ENCODE data around the gene MYBPH. TPM values are rescaled to one million over a fixed set of nuclear protein-coding genes. Genes with fewer than 3 reads are reported as not detected.

Gene MYBPH, protein sequence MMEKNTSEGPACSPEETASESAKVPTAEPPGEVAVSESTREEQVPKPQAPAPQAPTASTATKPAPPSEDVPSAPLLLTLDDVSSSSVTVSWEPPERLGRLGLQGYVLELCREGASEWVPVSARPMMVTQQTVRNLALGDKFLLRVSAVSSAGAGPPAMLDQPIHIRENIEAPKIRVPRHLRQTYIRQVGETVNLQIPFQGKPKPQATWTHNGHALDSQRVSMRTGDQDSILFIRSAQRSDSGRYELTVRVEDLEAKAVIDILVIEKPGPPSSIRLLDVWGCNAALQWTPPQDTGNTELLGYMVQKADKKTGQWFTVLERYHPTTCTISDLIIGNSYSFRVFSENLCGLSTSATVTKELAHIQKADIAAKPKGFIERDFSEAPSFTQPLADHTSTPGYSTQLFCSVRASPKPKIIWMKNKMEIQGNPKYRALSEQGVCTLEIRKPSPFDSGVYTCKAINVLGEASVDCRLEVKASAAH
- total RNA-seq (2014; rRNA removed; shearing (Covaris generic)) = 0.36 and 0.38 TPM in 2 replicates

DNA sequence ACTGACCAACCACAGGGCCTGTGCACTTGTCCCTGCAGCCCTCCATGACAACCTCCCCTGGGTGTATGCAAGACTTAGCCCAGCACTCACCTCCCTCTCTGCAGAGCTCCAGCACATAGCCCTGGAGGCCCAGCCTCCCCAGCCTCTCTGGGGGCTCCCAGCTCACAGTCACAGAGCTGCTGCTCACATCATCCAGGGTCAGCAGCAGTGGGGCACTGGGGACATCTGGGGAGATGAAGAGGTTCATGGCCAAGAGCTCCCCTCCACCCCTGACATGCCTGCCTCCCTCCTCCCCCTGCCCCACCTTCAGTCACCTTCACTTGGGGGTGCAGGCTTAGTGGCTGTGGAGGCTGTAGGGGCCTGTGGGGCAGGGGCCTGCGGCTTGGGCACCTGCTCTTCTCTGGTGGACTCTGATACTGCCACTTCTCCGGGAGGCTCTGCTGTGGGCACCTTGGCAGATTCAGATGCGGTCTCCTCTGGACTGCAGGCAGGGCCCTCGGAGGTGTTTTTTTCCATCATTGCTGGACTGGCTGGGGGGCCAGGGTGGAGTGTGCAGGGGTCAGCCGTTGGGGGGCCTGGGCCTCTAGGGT, at the start of gene MYBPH:
Gene MYBPH, minus strand, starts transcription at position 590 of the 590 bp plus-strand sequence. Its CDS starts 71 bp downstream, at position 519.
- no peak for DNase-seq (ENCODE audit: low spot score)

GRCh38 chr1:203225071-203225470, 49.4 kb upstream of the MYBPH start:
- no peak for DNase-seq (ENCODE audit: low spot score)

GRCh38 chr1:203223012-203223775, 47.6 kb upstream of the MYBPH start:
- DNase-seq (ENCODE audit: low spot score) = no peak

GRCh38 chr1:203219934-203220333, 44.3 kb upstream of the MYBPH start:
- DNase-seq (ENCODE audit: low spot score) = no peak

DNA sequence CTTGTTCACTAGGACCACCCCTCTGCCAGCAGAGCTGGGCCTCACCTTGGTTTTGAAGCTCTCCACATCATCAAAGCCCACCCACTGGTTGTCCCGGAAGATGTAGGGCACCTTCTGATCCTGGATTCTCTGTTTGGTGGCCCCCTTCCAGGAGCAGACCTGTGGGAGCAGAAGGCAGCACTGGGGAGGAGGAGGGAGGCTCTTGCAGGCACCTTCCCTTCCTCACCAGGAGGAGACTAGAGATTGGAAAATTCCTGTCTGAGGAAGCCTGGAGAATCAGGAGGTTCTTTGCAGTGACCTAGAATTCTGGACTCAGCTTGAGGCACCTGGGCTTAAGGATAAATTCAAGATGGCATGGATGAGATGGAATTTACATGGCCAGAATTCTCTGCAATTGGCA, 43.5 kb upstream of the MYBPH start:
- DNase-seq (ENCODE audit: low spot score) = no peak

GRCh38 chr1:203217668-203218067, 42.0 kb upstream of the MYBPH start:
- DNase-seq (ENCODE audit: low spot score) = no peak

GRCh38 chr1:203217139-203217655, 41.6 kb upstream of the MYBPH start:
- DNase-seq (ENCODE audit: low spot score) = no peak

DNA sequence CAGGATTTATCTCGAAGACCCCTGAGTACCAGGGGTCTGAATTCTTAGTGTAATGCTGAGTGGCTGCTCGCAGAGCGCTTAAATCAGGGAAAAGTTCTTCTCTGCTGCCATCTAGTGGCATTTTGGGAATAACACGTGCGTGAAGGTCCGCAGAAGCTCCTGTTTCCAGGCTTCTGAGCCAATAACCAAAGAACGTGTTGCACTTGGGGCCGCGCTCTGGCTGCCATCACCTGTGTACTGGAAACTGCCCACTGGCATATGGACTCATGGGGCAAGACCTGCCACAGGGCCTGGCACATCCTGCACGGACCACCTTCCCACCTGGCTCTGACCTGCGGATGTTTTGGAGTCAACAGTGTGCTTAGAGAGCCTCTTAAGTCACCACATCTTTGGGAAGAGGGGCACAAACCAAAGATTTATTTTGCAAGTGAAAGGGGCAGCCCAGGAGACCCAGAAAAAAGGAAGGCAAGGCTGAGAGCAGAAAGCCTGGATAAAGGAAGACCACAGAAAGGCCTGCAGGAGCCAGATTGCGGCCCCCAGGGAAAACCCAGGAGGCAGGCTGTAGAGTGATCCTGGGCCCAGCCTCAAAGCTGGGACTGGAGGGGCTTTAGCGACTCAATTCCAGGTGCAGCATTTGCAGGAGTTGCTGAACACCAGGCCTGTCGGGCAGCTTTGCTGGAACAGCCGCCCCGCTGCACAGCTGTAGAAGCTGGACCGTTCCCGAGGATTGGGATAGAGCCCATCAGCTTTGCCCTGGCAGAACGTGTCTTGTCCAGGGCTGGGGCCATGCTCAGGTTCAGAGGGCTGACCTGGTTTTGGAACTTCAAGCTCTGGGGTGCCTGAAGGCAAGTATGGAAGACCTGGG, 40.9 kb upstream of the MYBPH start:
- peak; percentile 64 for DNase-seq (ENCODE audit: low spot score)

GRCh38 chr1:203215573-203215972, 39.9 kb upstream of the MYBPH start:
- DNase-seq (ENCODE audit: low spot score) = no peak

DNA sequence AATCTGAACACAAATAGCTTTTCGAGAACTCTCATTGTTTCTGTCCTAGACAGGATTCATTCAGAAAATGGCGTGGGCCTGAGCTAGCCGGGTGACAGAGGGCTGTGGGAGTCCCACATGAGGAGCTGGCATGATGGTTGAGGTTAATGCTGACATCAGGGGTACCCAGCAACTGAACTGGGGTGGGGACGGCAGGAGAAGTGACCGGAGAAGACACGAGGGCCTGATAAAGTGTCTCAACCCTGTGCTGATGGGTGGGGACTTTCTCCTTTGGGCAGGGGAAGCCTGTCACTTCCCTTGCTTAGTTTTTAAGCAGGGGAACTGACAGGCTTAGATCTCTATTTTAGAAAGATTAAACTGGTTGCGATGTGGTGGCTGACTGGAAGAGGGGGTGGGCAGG, 39.2 kb upstream of the MYBPH start:
- no peak for DNase-seq (ENCODE audit: low spot score)

DNA sequence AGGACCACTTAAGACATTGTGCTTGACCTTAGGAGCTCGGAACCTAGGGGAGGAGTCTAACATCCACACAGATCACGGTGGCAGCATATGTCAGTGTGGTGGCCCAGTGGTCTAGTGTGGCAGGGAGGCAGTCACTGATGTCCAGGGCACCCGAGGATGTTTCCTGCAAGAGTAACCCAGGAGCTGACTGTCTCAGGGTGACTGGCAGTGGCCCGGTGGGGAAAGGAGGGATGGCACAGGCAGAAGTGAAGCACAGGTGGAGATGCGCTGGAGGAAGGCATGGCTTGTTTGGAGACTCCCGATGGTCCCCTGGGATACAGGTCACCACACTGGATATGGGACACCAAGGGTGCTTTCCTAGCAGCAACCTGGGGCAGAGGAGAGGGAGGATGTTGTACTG, 37.5 kb upstream of the MYBPH start:
- DNase-seq (ENCODE audit: low spot score) = no peak

DNA sequence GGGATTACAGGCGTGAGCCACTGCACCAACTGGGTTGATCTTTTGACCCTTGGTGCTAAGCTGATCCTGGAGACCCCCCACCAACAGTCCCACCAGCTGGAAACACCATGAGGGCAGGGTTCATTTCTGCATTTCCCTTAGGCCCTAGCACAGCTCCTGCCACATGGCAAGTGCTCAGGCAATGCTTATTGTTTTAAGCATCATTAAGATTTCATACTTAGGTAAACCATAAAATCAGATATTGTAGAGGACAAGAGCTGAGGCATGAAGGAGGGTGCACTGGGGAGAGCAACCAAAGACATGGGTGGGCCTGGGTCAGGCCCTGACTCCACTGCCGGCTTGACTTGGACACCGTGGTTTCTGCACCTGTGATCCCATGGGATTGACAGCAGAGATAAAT, 36.2 kb upstream of the MYBPH start:
- no peak for DNase-seq (ENCODE audit: low spot score)

DNA sequence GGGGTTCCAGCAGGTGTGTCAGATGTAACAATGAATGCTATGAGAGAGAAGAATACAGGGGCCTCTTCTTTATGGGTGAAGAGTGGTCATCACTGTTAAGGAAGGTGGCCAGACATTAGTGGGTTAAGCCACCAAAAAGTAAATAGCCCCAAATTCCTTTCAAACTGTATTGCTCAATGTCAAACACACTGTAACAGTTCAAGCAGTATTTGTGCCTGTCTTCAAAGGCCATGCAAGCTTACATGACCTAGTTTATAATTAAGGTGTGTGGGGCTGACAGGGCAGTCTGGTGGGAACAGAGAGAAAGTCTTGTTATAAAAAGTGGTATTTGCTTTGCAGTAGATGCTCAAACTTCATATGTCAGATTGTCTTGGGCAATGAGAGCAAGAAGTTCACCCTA, 35.4 kb upstream of the MYBPH start:
- DNase-seq (ENCODE audit: low spot score) = no peak

GRCh38 chr1:203210350-203210749, 34.7 kb upstream of the MYBPH start:
- DNase-seq (ENCODE audit: low spot score) = no peak

DNA sequence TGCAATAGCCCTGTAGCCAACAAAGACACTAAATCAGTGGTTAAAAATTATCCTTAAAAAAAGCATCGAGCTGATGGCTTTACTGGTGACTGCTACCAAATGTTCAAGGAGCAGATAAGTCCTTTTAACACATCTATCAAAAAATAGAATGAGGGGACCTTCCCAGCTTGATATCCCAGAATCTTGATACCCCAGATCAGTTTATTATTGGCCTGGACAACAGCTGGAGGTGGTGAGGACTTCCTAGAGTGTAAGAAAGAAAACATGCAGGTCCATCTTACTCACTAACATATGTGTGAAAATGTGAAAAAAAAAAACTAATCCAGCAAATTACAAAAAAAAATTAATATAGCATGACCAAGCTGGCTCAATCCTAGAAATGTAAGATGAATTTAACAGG, 32.6 kb upstream of the MYBPH start:
- DNase-seq (ENCODE audit: low spot score) = no peak

GRCh38 chr1:203207751-203208150, 32.1 kb upstream of the MYBPH start:
- DNase-seq (ENCODE audit: low spot score) = no peak

DNA sequence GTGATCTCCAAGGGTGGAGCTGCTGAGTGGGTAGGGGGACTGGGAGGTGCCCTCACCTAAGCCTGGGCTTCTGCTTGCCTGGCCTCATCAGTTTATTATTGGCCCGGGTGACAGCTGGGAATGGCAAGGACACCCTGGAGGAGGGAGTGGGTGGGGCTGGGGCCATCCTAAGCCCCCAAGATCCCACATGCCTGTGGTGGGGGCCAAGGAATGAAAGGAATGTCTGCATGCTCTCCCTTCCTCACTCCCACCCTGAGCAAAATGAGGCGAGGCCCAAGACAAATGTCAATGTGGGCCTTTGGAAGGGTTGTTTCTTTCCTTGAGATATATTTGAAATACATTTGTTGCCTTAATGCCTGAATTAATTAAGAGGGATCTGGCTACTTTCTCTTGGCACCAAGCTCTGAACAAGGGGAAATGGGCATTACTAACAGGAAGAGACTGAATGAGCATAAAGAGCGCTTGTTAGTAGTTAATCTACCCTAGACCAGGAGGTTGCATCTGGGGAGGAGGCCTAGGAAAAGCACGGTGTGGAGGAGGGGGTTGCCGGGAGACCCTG, 30.6 kb upstream of the MYBPH start:
- peak; percentile 29 for DNase-seq (ENCODE audit: low spot score)

DNA sequence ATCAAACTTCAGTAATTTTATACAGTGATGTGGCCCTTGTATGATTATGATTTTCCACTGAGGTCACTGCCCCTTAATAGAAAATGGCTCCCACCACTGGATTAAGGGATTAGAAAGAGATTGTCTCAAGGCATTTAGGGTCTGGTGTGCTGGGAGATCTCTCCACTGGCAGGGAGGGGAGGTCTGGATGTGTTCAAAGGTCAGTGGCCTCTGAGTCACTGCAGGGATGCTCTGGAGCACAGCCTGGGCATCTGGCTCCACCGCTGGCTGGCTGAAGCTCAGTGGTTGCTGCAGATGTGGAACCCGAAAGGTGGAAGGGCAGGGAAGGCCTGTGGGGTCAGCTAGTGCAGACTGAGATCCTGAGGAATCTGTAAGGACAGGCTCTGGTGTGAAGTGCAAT, 29.1 kb upstream of the MYBPH start:
- no peak for DNase-seq (ENCODE audit: low spot score)

- peak; percentile 53 for DNase-seq (ENCODE audit: low spot score)
Observed at GRCh38 chr1:203202431-203203245, 27.0 kb upstream of the MYBPH start.

Data from A172 (cell line).